ENCODE results near the gene RDM1. TPM values are rescaled to one million over a fixed set of nuclear protein-coding genes. Genes with fewer than 3 reads are reported as not detected.
"Not testable (repeated sequence)": the region's sequence is repeated elsewhere in the genome, so short reads cannot be mapped to it uniquely, and the experiment has no call there.

The RDM1 gene
- total RNA-seq, 1 experiment from 2014 or later: 11.7 TPM

DNA sequence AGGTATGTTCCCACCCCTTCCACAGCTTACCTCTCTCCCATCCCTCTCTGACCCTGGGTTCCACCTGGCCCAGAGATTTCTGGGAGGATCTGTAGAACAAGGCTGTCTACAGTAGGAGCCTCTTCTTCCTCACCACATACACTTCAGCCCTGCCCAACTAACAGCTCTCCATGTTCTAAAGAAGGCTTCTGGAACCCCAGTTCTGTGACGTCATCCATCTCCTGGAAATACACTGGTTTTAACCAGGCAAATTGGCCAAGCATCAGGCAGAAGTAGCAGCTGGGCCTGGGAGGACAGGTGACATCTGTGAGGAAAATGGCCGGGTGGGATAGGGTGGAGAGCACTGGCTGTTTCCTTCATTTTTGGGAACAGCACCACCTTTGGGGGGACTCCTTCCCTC, 13.0 kb upstream of the RDM1 start, which contains the start of gene LYZL6:
TSS of gene LYZL6 (minus strand) at position 177 of the 400 bp plus-strand sequence. CDS start 4,357 bp downstream, outside the sequence.
- Histone ChIP-seq H4K20me1 (ENCODE audit: insufficient read depth) (no peaks in the 10 kb centered on the region), H3K4me1 (ENCODE audit: control insufficient read depth in 1 of 2, insufficient read depth in 2 of 2, low read length in 2 of 2) (peaks cover 0 to 14% of the 10 kb centered on the region in 2 experiments; a peak in 3 of 4 replicates), H3K4me3 (replicated peaks in 1 of 2; ENCODE audit: low read depth in 1 of 2, low read length in 2 of 2) (no peak within 1 kb of the TSS), H3K27me3 (ENCODE audit: insufficient read depth, low read length) (no peaks in the 10 kb centered on the region), H3K4me2 (ENCODE audit: low read length) (no peak within 1 kb of the TSS), H3K36me3 (ENCODE audit: control insufficient read depth in 1 of 2, insufficient read depth in 2 of 2, low read length in 2 of 2) (no peaks in the 10 kb centered on the region), H3K9me2 (ENCODE audit: insufficient read depth) (no peaks in the 10 kb centered on the region), H2AFZ (ENCODE audit: low read depth, low read length, poor library complexity, severe bottlenecking) (no peak within 1 kb of the TSS), H3K9ac (ENCODE audit: low read length) (no peak within 1 kb of the TSS), H3K27ac (ENCODE audit: low read depth, low read length) (no peak within 1 kb of the TSS), H3K79me2 (ENCODE audit: insufficient read depth, low read length) (no peaks in the 10 kb centered on the region), H3K9me3 (ENCODE audit: control insufficient read depth in 1 of 2, insufficient read depth in 1 of 2, low read depth in 1 of 2, low read length in 2 of 2) (no peaks in the 10 kb centered on the region)
- no TSS peak for BruUV-seq (replicated peaks)
- ATAC-seq: no peak
- intact Hi-C loops (cut with micrococcal nuclease): no loop called here
- no peak for DNase-seq (ENCODE audit: low read depth, low spot score)
- TF ChIP-seq, protein P1, sequence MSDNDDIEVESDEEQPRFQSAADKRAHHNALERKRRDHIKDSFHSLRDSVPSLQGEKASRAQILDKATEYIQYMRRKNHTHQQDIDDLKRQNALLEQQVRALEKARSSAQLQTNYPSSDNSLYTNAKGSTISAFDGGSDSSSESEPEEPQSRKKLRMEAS (IDR thresholded peaks at IDR 0.05): no peak
- TF ChIP-seq EZH2 (IDR thresholded peaks at IDR 0.05) (no peak), POLR2AphosphoS5 (IDR thresholded peaks at IDR 0.05; ENCODE audit: low read depth, low read length) (no peak), CEBPB (IDR thresholded peaks at IDR 0.05; ENCODE audit: low read depth) (no peak)
- TF ChIP-seq, protein P2, sequence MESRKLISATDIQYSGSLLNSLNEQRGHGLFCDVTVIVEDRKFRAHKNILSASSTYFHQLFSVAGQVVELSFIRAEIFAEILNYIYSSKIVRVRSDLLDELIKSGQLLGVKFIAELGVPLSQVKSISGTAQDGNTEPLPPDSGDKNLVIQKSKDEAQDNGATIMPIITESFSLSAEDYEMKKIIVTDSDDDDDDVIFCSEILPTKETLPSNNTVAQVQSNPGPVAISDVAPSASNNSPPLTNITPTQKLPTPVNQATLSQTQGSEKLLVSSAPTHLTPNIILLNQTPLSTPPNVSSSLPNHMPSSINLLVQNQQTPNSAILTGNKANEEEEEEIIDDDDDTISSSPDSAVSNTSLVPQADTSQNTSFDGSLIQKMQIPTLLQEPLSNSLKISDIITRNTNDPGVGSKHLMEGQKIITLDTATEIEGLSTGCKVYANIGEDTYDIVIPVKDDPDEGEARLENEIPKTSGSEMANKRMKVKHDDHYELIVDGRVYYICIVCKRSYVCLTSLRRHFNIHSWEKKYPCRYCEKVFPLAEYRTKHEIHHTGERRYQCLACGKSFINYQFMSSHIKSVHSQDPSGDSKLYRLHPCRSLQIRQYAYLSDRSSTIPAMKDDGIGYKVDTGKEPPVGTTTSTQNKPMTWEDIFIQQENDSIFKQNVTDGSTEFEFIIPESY (IDR thresholded peaks at IDR 0.05; ENCODE audit: extremely low read depth, insufficient replicate concordance, low read length): no peak
- POLR2A ChIA-PET: no interaction called here
- RAD21 ChIA-PET (ENCODE audit: low non-redundant PET in 1 of 2, low total read pairs in 2 of 2, uncharacterized antibody in 2 of 2, unreplicated experiment in 2 of 2): no interaction called here
- CTCF ChIA-PET: no interaction called here

GRCh38 chr17:35942588-35943186, 12.1 kb upstream of the RDM1 start:
- ChIA-PET POLR2A (no interaction called here), RAD21 (ENCODE audit: low non-redundant PET in 1 of 2, low total read pairs in 2 of 2, uncharacterized antibody in 2 of 2, unreplicated experiment in 2 of 2) (no interaction called here), CTCF (no interaction called here)
- H2AFZ ChIP-seq (ENCODE audit: low read depth, low read length, poor library complexity, severe bottlenecking): no peak overlapping the region
- no peak overlapping the region for H3K27ac ChIP-seq (ENCODE audit: low read depth, low read length)
- no peaks in the 10 kb centered on the region for H3K27me3 ChIP-seq (ENCODE audit: insufficient read depth, low read length)
- H3K9ac ChIP-seq (ENCODE audit: low read length): no peak overlapping the region
- ATAC-seq (no peak), DNase-seq (ENCODE audit: low read depth, low spot score) (no peak)
- H3K9me2 ChIP-seq (ENCODE audit: insufficient read depth): no peaks in the 10 kb centered on the region
- TF ChIP-seq FOSL1 (IDR thresholded peaks at IDR 0.05; ENCODE audit: low read depth) (no peak), POLR2A (IDR thresholded peaks at IDR 0.05; ENCODE audit: borderline replicate concordance, extremely low read depth, insufficient read depth, insufficient read length) (no peak), ZFX (IDR thresholded peaks at IDR 0.05) (no peak)
- H3K79me2 ChIP-seq (ENCODE audit: insufficient read depth, low read length): no peaks in the 10 kb centered on the region
- no peak overlapping the region for H3K4me3 ChIP-seq (replicated peaks in 1 of 2; ENCODE audit: low read depth in 1 of 2, low read length in 2 of 2)
- H3K9me3 ChIP-seq (ENCODE audit: control insufficient read depth in 1 of 2, insufficient read depth in 1 of 2, low read depth in 1 of 2, low read length in 2 of 2): no peaks in the 10 kb centered on the region
- H3K4me2 ChIP-seq (ENCODE audit: low read length): no peak overlapping the region
- intact Hi-C loops (cut with micrococcal nuclease): no loop called here
- peaks cover 0 to 14% of the 10 kb centered on the region in 2 experiments; a peak in 3 of 4 replicates for H3K4me1 ChIP-seq (ENCODE audit: control insufficient read depth in 1 of 2, insufficient read depth in 2 of 2, low read length in 2 of 2)
- BruUV-seq (replicated peaks): no TSS peak
- no peaks in the 10 kb centered on the region for H4K20me1 ChIP-seq (ENCODE audit: insufficient read depth)
- no peaks in the 10 kb centered on the region for H3K36me3 ChIP-seq (ENCODE audit: control insufficient read depth in 1 of 2, insufficient read depth in 2 of 2, low read length in 2 of 2)

DNA sequence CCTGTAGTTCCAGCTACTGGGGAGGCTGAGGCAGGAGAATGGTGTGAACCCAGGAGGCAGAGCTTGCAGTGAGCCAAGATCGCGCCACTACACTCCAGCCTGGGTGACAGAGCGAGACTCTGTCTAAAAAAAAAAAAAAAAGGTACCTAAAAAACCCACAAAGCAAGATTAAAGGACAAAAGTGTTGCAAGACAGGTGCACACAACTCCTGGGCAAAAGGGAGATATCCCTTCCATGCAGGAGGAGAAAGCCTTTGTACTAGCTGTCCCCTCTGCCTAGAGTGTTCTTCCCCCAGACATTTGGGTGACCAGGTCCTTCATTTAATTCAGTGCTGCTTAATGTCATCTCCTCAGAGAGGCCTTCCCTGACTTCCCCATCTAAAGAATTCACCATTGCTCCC, 7.9 kb upstream of the RDM1 start:
- BruUV-seq (replicated peaks): not testable (repeated sequence)

More for the DNA sequence above, 7.9 kb upstream of the RDM1 start:
- H2AFZ ChIP-seq (ENCODE audit: low read depth, low read length, poor library complexity, severe bottlenecking); POLR2A ChIA-PET; H3K9me3 ChIP-seq (ENCODE audit: control insufficient read depth in 1 of 2, insufficient read depth in 1 of 2, low read depth in 1 of 2, low read length in 2 of 2); ATAC-seq; H3K9me2 ChIP-seq (ENCODE audit: insufficient read depth); H3K79me2 ChIP-seq (ENCODE audit: insufficient read depth, low read length); H3K4me3 ChIP-seq (replicated peaks in 1 of 2; ENCODE audit: low read depth in 1 of 2, low read length in 2 of 2); H3K9ac ChIP-seq (ENCODE audit: low read length); H3K27ac ChIP-seq (ENCODE audit: low read depth, low read length); H4K20me1 ChIP-seq (ENCODE audit: insufficient read depth); DNase-seq (ENCODE audit: low read depth, low spot score); H3K4me1 ChIP-seq (ENCODE audit: control insufficient read depth in 1 of 2, insufficient read depth in 2 of 2, low read length in 2 of 2); RAD21 ChIA-PET (ENCODE audit: low non-redundant PET in 1 of 2, low total read pairs in 2 of 2, uncharacterized antibody in 2 of 2, unreplicated experiment in 2 of 2); H3K27me3 ChIP-seq (ENCODE audit: insufficient read depth, low read length); H3K36me3 ChIP-seq (ENCODE audit: control insufficient read depth in 1 of 2, insufficient read depth in 2 of 2, low read length in 2 of 2); H3K4me2 ChIP-seq (ENCODE audit: low read length); intact Hi-C loops (cut with micrococcal nuclease): not testable (repeated sequence)
- CTCF ChIA-PET: interaction anchor here (0.9 kb wide), 1 partner anchor 210 kb away, joined by 3 read pairs; no protein-coding TSS in a partner anchor
